NCI-H460 (cell line): ENCODE measurements around the gene TLR1. TPM values are rescaled to one million over a fixed set of nuclear protein-coding genes. Genes with fewer than 3 reads are reported as not detected.

Experiments used
- DNase-seq: peaks from one replicate; pipeline ENCODE4 v3.0.0-alpha.2; 2016; ENCODE audit warnings: low read depth; ENCODE audit errors: extremely low read depth
- small RNA-seq, 2 experiments: library from RNA; depleted of rRNA; stranded (forward); fragments of <200 nt; gene quantifications; one replicate each; pipeline ENCODE3, GENCODE V24; 2014
- total RNA-seq: library from RNA; depleted of rRNA; stranded (reverse); fragments of >200 nt; shearing (Covaris generic); gene quantifications from 2 replicates; pipeline ENCODE4 v1.2.3, GENCODE V29; 2014; rRNA removed

TLR1 gene
- total RNA-seq, 1 experiment from 2014 or later: 3.6 TPM

DNA sequence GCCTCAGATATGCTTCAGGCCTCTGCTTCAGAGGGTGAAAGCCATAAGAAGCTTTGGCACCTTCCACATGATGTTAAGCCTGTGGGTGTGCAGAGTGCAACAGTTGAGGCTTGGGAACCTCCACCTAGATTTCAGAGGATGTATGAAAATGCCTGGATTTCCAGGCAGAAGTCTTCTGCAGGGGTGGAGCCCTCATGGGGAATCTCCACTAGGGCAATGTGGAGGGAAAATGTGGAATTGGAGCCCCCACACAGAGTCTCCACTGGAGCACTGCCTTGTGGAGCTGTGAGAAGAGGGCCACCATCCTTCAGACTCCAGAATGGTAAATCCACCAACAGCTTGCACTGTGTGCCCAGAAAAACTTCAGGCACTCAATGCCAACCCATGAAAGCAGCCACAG, 57.0 kb downstream of the TLR1 start:
- no peak for DNase-seq

Small RNAs within 50 kb of the gene (small RNA-seq; reads per million reads assigned to genes)
- gene RNA5SP158: 0 reads per million in 2 experiments

Other genes starting within 250 kb of the TLR1 start
- gene KLF3, start 140.6 kb downstream of the TLR1 start, total RNA-seq: 27.3 and 29.9 TPM in 2 replicates
- not detected in 2 replicates for gene TLR10, start 21.8 kb downstream of the TLR1 start, total RNA-seq
- 17.3 and 18.3 TPM in 2 replicates for gene TLR6, start 52.0 kb upstream of the TLR1 start, total RNA-seq
- 41.4 and 46.8 TPM in 2 replicates for gene FAM114A1, start 63.0 kb upstream of the TLR1 start, total RNA-seq
- gene TMEM156, start 227.6 kb upstream of the TLR1 start, total RNA-seq: 5.8 and 7.2 TPM in 2 replicates